Type B pancreatic cell (in vitro differentiated cells): ENCODE data around the gene DUOX1. TPM values are rescaled to one million over a fixed set of nuclear protein-coding genes. Genes with fewer than 3 reads are reported as not detected.
A peak's percentile ranks its signal among the peaks of the same experiment; 100 is the strongest.

Experiments
- DNase-seq: peaks from one replicate; pipeline ENCODE4 v3.0.0; 2021; ENCODE audit warnings: mixed read lengths; ENCODE audit not compliant: unreplicated experiment; ENCODE audit errors: extremely low spot score
- H3K27ac Mint-ChIP-seq: 2 replicates; pipeline ENCODE4 v1.8.0; 2021; ENCODE audit warnings: mild to moderate bottlenecking, mixed read lengths
- H3K27me3 Mint-ChIP-seq: 2 replicates; pipeline ENCODE4 v1.8.0; 2021; ENCODE audit warnings: mixed read lengths
- H3K36me3 Mint-ChIP-seq: 2 replicates; pipeline ENCODE4 v1.8.0; 2021; ENCODE audit warnings: mixed read lengths
- H3K4me1 Mint-ChIP-seq: one replicate; pipeline ENCODE4 v1.8.0; 2021; ENCODE audit warnings: mixed read lengths; ENCODE audit not compliant: unreplicated experiment
- H3K4me3 Mint-ChIP-seq: 2 replicates; pipeline ENCODE4 v1.8.0; 2021; ENCODE audit warnings: mild to moderate bottlenecking, mixed read lengths
- H3K9me3 Mint-ChIP-seq: 2 replicates; pipeline ENCODE4 v1.8.0; 2021; ENCODE audit warnings: mixed read lengths
- CTCF ChIP-seq: fragments of 200-600 bp; sonication (generic); conservative IDR thresholded peaks from 2 replicates; pipeline ENCODE4 v1.5.0; 2021; ENCODE audit warnings: antibody characterized with exemption, mild to moderate bottlenecking
- total RNA-seq: library from RNA; stranded (reverse); gene quantifications from 2 replicates; pipeline ENCODE4 v1.2.1, GENCODE V29; 2021; ENCODE audit warnings: low replicate concordance

DUOX1 gene
- total RNA-seq, 1 donor from 2014 or later: 5.5 TPM

GRCh38 chr15:45203182-45203581 is 73.4 kb downstream of the DUOX1 start:
- H3K9me3 Mint-ChIP-seq: no peaks in the 10 kb centered on the region
- H3K27ac Mint-ChIP-seq: no peak overlapping the region
- H3K36me3 Mint-ChIP-seq: no peaks in the 10 kb centered on the region
- no peaks in the 10 kb centered on the region for H3K4me1 Mint-ChIP-seq
- H3K27me3 Mint-ChIP-seq: peaks cover 20% of the 10 kb centered on the region
- no peak for TF ChIP-seq CTCF
- no peak overlapping the region for H3K4me3 Mint-ChIP-seq
- no peak for DNase-seq

GRCh38 chr15:45205192-45205591 is 75.4 kb downstream of the DUOX1 start:
- Mint-ChIP-seq H3K4me3 (no peak overlapping the region), H3K9me3 (no peaks in the 10 kb centered on the region), H3K4me1 (no peaks in the 10 kb centered on the region), H3K27ac (peak overlapping the region; percentile 2), H3K27me3 (peaks cover 10% of the 10 kb centered on the region), H3K36me3 (no peaks in the 10 kb centered on the region)
- DNase-seq: no peak
- TF ChIP-seq CTCF: peak; percentile 87

- Mint-ChIP-seq H3K9me3 (no peaks in the 10 kb centered on the region), H3K27me3 (peaks cover 4% of the 10 kb centered on the region), H3K4me1 (no peaks in the 10 kb centered on the region), H3K27ac (no peak overlapping the region), H3K4me3 (no peak overlapping the region), H3K36me3 (no peaks in the 10 kb centered on the region)
- TF ChIP-seq CTCF: no peak
- no peak for DNase-seq
Observed at GRCh38 chr15:45212493-45212892, 82.7 kb downstream of the DUOX1 start.

Other genes with a start within 250 kb of the DUOX1 start
- gene TERB2, start 173.3 kb upstream of the DUOX1 start, total RNA-seq: not detected in 2 replicates
- 58.7 and 72.7 TPM in 2 replicates for gene SORD, start 106.8 kb upstream of the DUOX1 start, total RNA-seq
- gene DUOX2, start 15.8 kb upstream of the DUOX1 start, total RNA-seq: 3.1 TPM in 2 replicates
- gene DUOXA2, start 15.7 kb upstream of the DUOX1 start, total RNA-seq: 0.17 and 0.52 TPM in 2 replicates
- gene DUOXA1, start 115 bp upstream of the DUOX1 start, total RNA-seq: 3.2 and 9.4 TPM in 2 replicates
- 10.9 and 29.0 TPM in 2 replicates for gene SHF, start 58.0 kb downstream of the DUOX1 start, total RNA-seq
- 0.14 and 2.4 TPM in 2 replicates for gene SLC28A2, start 122.2 kb downstream of the DUOX1 start, total RNA-seq
- 17.8 and 26.8 TPM in 2 replicates for gene GATM, start 248.6 kb downstream of the DUOX1 start, total RNA-seq